GM12864 (cell line): ENCODE results near the gene LAGE3.
A peak's percentile ranks its signal among the peaks of the same experiment; 100 is the strongest.

Source experiments
- DNase-seq: peaks from one replicate; pipeline ENCODE4 v3.0.0-alpha.2; 2011; ENCODE audit warnings: low read depth
- H3K4me3 ChIP-seq: 2 replicates; pipeline ENCODE4 v1.5.1; 2011; ENCODE audit warnings: mild to moderate bottlenecking, low read depth, low read length, control low read depth
- TF ChIP-seq, protein P1 (sequence below): IDR thresholded peaks from 2 replicates; pipeline ENCODE4 v1.5.1; 2011; ENCODE audit warnings: low read depth, mild to moderate bottlenecking, moderate library complexity, low read length, control low read depth, inconsistent platforms; ENCODE audit errors: missing control alignments

LAGE3 gene

DNA sequence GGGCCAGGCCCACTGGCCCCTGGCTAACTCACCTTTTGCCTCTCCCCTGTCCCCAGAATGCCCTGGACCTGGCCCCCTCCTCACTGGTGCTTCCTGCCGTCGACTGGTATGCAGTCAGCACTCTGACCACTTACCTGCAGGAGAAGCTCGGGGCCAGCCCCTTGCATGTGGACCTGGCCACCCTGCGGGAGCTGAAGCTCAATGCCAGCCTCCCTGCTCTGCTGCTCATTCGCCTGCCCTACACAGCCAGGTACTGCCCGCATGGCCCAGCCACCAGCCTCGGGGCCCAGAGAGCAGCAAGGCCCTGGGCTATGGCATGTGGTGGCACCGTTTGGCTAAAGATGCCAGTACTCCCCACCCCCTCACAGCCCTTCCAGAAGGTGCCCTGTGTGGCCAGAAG lies 46.9 kb downstream of the LAGE3 start:
- no peak overlapping the region for H3K4me3 ChIP-seq
- TF ChIP-seq, protein P1, sequence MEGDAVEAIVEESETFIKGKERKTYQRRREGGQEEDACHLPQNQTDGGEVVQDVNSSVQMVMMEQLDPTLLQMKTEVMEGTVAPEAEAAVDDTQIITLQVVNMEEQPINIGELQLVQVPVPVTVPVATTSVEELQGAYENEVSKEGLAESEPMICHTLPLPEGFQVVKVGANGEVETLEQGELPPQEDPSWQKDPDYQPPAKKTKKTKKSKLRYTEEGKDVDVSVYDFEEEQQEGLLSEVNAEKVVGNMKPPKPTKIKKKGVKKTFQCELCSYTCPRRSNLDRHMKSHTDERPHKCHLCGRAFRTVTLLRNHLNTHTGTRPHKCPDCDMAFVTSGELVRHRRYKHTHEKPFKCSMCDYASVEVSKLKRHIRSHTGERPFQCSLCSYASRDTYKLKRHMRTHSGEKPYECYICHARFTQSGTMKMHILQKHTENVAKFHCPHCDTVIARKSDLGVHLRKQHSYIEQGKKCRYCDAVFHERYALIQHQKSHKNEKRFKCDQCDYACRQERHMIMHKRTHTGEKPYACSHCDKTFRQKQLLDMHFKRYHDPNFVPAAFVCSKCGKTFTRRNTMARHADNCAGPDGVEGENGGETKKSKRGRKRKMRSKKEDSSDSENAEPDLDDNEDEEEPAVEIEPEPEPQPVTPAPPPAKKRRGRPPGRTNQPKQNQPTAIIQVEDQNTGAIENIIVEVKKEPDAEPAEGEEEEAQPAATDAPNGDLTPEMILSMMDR, result no peak

DNA sequence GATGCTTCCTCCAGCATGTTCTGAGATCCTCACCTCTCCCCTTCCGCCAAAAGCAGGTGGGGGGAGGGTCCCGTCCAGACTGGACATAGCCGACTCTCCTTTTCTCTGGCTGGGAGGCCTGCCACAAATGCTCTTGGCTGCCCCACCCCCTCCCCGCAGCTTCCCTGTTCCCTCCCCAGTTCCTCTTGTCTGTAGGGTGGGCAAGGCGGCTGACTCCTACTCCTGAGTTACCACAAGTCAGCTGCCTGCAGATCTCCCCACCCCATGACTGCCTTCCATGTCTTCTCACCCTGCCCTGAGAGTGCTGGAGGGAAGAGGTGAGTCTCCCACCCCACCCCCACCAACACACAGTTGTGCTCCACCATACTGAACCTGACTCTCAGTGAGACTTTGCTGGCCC lies 47.7 kb downstream of the LAGE3 start:
- no peak overlapping the region for H3K4me3 ChIP-seq
- TF ChIP-seq, protein P1, result no peak
- DNase-seq, result no peak

More for the DNA sequence above, 46.9 kb downstream of the LAGE3 start:
- no peak for DNase-seq

DNA sequence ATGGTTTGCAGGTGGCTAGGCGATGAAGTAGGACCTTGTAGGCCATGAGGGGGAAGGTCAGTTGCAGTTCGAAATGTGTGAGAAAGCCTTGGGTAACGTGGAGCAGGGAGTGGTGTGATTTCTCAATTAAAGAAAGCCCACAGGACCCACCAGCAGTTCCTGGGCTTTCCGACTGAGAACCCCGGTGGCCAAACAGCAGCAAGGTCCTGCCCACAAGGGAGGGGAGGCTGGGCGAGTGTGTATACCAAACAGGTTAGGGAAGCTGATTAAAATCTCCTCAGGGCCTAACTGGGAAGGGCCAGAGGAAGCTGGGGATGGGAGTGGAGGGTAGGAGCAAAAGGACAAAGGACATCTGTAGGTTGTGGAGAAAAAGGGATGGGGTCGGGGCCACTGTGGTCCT lies 48.2 kb downstream of the LAGE3 start:
- no peak overlapping the region for H3K4me3 ChIP-seq
- TF ChIP-seq, protein P1, result no peak
- DNase-seq, result no peak

DNA sequence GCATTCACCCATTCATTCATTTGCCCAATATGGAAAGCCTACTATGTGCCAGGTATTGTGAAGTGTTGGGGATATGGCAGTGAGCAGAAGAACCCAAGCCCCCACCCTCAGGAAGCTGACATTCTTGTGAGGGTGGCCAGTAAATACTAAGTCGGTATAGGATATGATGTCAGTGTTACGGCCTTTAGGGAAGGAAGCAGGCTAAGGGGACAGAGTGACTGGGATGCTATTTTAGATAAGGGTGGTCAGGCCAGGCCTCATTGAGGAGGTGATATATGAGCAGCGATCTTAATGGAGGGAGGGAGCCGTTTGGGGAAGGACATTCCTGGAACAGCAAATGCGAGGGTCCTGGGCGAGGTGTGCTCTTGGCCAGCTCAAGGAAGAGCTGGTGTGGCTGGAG lies 48.6 kb downstream of the LAGE3 start:
- no peak for DNase-seq
- TF ChIP-seq, protein P1, result no peak
- no peak overlapping the region for H3K4me3 ChIP-seq

DNA sequence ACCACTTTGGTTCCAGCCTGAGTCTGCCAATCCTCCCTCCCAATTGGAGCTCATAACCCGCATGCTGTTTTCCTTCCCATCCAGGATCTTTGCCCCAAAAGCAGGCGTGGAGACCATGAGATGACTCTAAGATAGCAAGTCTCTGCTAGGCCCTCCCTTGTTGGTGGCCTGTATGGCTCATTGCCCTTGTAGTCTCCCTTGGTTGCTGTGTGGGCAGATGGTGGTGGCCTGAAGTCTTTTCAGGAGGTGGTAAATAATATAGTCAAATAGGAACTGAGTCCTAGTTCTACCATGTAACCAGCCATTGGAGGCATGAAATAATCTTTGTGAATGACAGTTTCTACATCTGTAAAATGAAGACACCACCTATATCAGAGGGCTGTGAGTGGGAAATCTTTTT lies 49.4 kb downstream of the LAGE3 start:
- DNase-seq, result no peak
- peak overlapping the region; percentile 77 for H3K4me3 ChIP-seq
- TF ChIP-seq, protein P1, result no peak

DNA sequence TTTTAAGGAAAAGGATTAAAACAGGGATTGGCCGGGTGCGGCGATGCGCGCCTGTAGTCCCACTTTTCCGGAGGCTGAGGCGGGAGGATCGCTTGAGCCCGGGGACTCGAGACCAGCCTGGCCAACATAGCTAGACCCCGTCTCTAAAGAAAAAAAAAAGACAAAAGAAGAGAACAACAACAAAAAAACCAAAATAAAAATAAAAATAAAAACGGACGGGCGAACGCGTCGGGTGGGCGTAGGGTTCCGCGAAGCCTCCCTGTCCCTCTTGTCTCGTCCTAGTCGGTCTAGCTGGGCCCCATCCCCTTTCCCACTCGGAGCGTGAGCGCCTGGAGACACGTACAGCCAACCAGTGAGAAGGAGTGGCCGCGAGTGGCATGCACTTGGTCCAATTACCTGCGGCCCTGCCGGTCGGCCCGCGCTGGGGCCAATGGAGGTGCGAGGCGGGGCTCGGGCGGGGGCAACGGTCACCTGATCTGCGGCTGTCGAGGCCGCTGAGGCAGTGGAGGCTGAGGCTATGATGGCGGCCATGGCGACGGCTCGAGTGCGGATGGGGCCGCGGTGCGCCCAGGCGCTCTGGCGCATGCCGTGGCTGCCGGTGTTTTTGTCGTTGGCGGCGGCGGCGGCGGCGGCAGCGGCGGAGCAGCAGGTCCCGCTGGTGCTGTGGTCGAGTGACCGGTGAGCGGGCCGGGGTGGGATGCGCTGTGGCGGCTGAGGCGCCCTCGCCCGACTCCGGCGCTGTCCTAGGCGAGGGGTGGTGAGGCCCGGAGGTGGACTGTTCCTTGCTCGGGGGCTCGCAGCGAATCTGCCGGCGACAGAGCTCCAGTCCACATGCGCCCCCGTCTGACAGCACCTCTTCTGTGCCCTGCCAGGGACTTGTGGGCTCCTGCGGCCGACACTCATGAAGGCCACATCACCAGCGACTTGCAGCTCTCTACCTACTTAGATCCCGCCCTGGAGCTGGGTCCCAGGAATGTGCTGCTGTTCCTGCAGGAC lies 50.6 kb downstream of the LAGE3 start, which contains the start of gene ATP6AP1:
TSS of gene ATP6AP1 (plus strand) at position 502 of the 996 bp plus-strand sequence. CDS start at position 518, 16 bp downstream.
- H3K4me3 ChIP-seq, result peak within 1 kb of the TSS; percentile 77
- peak; percentile 76 for DNase-seq
- TF ChIP-seq, protein P1, result no peak
